HFFc6 (cell line): Measurements from ENCODE around the gene DOCK2. TPM values are rescaled to one million over a fixed set of nuclear protein-coding genes. Genes with fewer than 3 reads are reported as not detected.

ENCODE experiments used
- DNase-seq: peaks from one replicate; pipeline ENCODE4 v3.0.0-alpha.2; 2018
- H3K27ac Mint-ChIP-seq: 2 replicates; pipeline ENCODE4 v1.8.0; 2020; ENCODE audit warnings: mild to moderate bottlenecking, mixed read lengths
- H3K27me3 Mint-ChIP-seq: 2 replicates; pipeline ENCODE4 v1.8.0; 2021; ENCODE audit warnings: mild to moderate bottlenecking, moderate library complexity, mixed read lengths; ENCODE audit not compliant: insufficient read depth
- H3K36me3 Mint-ChIP-seq: 2 replicates; pipeline ENCODE4 v1.8.0; 2021; ENCODE audit warnings: low read depth, mixed read lengths
- H3K4me1 Mint-ChIP-seq: 2 replicates; pipeline ENCODE4 v1.8.0; 2020; ENCODE audit warnings: low read depth, mixed read lengths
- H3K4me3 Mint-ChIP-seq: 2 replicates; pipeline ENCODE4 v1.8.0; 2020; ENCODE audit warnings: mild to moderate bottlenecking, moderate library complexity, mixed read lengths
- H3K9me3 Mint-ChIP-seq: 2 replicates; pipeline ENCODE4 v1.8.0; 2020; ENCODE audit warnings: mild to moderate bottlenecking, mixed read lengths
- total RNA-seq, 6 experiments: library from RNA; stranded (reverse); fragmentation: NEBNext Ultra II Directional; extraction: Animal tissue kit (Norgen Biotek cat#: 25700); gene quantifications; 2 replicates in 1 of 6; 3 replicates in 5 of 6; pipeline ENCODE4 v1.2.3, GENCODE V29; 2021
- TF ChIP-seq, protein P1 (sequence below): fragments of 200-600 bp; sonication (generic); IDR thresholded peaks from 2 replicates; pipeline ENCODE4 v1.5.0; 2021; ENCODE audit warnings: antibody characterized with exemption, mild to moderate bottlenecking

DOCK2 gene
- total RNA-seq, 6 experiments from 2014 or later = 1.4 to 6.5 (median 3.0) TPM

DNA sequence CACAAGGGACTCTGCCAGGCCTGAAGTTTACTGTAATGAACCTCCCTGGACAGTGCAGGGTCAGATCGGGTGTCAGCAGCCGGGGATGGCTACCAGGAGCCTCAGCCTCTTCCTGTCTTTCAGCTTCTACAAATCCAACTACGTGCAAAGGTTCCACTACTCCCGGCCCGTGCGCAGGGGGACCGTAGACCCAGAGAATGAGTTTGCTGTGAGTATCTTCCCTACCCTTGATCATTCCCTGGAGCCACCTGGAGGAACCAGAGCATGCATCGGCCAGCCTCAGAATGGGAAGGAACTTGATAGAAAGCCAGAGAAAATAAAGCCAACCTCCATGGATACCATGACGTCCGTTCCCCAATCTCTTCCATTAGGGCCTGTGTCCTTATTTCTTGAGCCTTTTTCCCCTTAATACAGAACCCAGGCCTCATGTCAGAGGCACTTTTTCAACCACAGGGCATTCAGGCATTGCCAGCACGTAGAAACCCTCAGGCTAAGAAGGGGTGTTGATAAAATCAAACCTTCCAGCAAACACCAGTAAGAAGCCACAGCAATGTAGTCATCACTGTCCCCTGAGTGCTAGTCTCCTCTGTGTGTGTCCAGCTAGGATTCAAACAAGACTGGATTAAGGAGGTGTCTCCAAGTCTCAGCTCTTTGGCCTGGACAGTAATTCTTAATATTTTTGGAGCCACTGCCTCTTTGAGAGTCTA is 419.6 kb downstream of the DOCK2 start:
- Mint-ChIP-seq H3K4me1 (peaks cover 9% of the 10 kb centered on the region), H3K4me3 (no peak overlapping the region), H3K27ac (no peak overlapping the region), H3K36me3 (no peaks in the 10 kb centered on the region), H3K9me3 (no peaks in the 10 kb centered on the region), H3K27me3 (peaks cover 8% of the 10 kb centered on the region)
- TF ChIP-seq, protein P1, sequence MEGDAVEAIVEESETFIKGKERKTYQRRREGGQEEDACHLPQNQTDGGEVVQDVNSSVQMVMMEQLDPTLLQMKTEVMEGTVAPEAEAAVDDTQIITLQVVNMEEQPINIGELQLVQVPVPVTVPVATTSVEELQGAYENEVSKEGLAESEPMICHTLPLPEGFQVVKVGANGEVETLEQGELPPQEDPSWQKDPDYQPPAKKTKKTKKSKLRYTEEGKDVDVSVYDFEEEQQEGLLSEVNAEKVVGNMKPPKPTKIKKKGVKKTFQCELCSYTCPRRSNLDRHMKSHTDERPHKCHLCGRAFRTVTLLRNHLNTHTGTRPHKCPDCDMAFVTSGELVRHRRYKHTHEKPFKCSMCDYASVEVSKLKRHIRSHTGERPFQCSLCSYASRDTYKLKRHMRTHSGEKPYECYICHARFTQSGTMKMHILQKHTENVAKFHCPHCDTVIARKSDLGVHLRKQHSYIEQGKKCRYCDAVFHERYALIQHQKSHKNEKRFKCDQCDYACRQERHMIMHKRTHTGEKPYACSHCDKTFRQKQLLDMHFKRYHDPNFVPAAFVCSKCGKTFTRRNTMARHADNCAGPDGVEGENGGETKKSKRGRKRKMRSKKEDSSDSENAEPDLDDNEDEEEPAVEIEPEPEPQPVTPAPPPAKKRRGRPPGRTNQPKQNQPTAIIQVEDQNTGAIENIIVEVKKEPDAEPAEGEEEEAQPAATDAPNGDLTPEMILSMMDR = no peak
- DNase-seq = peak; percentile 43

DNA sequence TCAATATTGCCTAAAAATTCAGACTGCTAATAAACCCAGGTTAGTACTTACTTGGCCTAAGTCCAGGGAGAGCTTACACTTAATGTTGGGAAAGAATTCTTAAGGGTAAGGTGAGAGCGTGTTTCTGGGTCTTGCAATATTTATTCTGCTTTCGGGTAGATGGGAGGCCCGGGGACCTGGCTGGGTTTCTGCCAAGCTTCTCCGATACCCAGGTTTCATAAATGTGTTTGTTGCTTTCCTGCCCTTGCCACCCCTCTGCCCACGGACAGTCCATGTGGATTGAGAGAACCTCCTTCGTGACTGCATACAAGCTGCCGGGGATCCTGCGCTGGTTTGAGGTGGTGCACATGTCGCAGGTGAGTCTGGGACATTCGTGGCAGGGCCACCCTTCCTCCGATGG is 420.2 kb downstream of the DOCK2 start:
- no peak for DNase-seq
- Mint-ChIP-seq H3K4me1 (peaks cover 9% of the 10 kb centered on the region), H3K9me3 (no peaks in the 10 kb centered on the region), H3K36me3 (no peaks in the 10 kb centered on the region), H3K27me3 (peaks cover 9% of the 10 kb centered on the region), H3K4me3 (no peak overlapping the region), H3K27ac (no peak overlapping the region)
- TF ChIP-seq, protein P1 = no peak

DNA sequence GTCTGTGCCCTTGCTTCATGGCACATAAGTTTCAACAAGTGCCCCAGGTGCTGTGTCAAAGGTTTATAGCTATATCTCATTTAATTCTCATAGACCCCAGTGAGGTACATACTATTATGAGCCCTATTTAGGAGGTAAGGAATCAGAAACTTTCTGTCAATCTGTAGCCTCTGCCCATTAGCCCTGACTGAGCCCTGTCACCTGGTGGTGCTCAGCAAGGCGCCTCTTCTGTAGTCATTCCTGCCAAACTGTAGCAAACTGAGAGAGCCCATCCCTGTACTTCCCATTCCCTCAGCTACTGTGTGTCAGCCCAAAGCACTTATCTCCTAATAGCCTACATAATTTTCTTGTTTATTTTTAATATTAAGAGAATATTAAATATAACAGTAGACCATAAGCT is 422.1 kb downstream of the DOCK2 start:
- DNase-seq = no peak
- H3K4me1 Mint-ChIP-seq = peaks cover 9% of the 10 kb centered on the region
- no peak overlapping the region for H3K4me3 Mint-ChIP-seq
- TF ChIP-seq, protein P1 = no peak
- no peak overlapping the region for H3K27ac Mint-ChIP-seq
- H3K9me3 Mint-ChIP-seq = no peaks in the 10 kb centered on the region
- H3K27me3 Mint-ChIP-seq = peaks cover 9% of the 10 kb centered on the region
- H3K36me3 Mint-ChIP-seq = no peaks in the 10 kb centered on the region

DNA sequence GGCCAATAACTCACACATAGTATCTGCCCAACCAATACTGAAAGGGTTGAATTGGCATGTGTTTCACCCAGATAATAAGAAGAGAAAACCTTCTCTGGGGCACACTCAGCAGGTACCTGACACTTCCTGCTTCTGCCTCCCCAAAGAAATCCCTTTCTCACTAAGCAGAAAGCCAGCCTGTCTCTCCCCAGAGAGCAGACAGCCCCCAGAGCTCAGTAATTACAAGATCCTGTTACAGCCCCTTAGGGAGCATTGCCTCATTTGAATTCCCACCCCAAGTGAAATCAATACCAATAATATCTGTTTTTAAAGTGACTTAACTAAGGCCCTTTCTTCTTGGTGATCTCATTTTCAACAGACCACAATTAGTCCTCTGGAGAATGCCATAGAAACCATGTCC is 430.1 kb downstream of the DOCK2 start:
- Mint-ChIP-seq H3K27me3 (peaks cover 25% of the 10 kb centered on the region), H3K27ac (no peak overlapping the region)

DNA sequence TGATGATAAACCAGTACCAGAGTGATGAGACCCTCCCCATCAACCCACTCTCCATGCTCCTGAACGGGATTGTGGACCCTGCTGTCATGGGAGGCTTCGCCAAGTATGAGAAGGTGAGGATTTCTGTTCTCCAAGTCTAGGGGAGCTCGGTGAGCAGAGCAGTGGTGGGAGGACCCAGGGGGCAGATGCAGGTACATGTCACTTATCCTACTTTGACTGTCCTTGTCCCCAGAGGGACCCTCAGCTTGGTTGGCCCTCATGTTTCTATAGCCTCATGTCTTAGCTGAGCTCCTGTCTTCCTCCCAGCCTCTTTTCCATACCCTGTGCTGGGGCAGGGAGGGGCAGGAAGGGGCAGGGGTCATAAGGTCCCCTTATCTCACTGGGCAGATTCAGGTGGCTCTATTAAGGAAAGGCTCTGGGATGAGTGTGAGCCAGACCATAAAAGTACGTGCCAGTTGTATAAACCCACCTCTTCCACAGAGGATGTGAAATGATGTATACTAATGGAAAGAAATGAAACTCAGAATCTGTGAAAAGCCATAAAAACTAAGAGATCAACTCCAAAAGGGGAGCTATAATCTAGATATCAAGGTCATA is 430.6 kb downstream of the DOCK2 start:
- no peak for DNase-seq
- TF ChIP-seq, protein P1 = no peak
- H3K36me3 Mint-ChIP-seq = no peaks in the 10 kb centered on the region
- H3K27me3 Mint-ChIP-seq = peaks cover 23% of the 10 kb centered on the region
- no peaks in the 10 kb centered on the region for H3K4me1 Mint-ChIP-seq
- H3K9me3 Mint-ChIP-seq = no peaks in the 10 kb centered on the region
- H3K4me3 Mint-ChIP-seq = no peak overlapping the region
- H3K27ac Mint-ChIP-seq = no peak overlapping the region

More for the DNA sequence above, 430.1 kb downstream of the DOCK2 start:
- Mint-ChIP-seq H3K36me3 (no peaks in the 10 kb centered on the region), H3K9me3 (no peaks in the 10 kb centered on the region), H3K4me3 (no peak overlapping the region), H3K4me1 (no peaks in the 10 kb centered on the region)
- DNase-seq = no peak
- TF ChIP-seq, protein P1 = no peak
